NCI-H2196 treated with DMSO at 0.1 percent for 48 hours (cell line): Measurements from ENCODE around the gene ACOT4.
"Not testable (repeated sequence)": the region's sequence is repeated elsewhere in the genome, so short reads cannot be mapped to it uniquely, and the experiment has no call there.

ENCODE experiments used
- DNase-seq: peaks from one replicate; lab custom pipeline; 2025; ENCODE audit not compliant: unreplicated experiment; lab: John Stamatoyannopoulos, UW

Gene ACOT4

DNA sequence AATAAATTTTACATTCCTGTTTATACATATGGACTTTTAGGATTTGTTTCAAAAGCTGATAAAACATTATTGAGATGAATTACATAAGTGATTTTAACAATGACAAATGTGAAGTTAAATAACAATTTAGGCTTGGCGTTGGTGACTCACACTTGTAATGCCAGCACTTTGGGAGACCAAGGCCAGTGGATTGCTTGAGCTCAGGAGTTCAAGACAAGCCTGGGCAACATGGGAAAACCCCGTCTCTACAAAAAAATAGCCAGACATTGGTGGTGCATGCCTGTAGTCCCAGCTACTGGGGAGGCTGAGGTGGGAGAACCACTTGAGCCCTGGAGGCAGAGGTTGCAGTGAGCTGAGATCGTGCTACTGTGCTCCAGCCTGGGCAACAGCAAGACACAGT is 15.3 kb upstream of the ACOT4 start:
- DNase-seq, result no peak

DNA sequence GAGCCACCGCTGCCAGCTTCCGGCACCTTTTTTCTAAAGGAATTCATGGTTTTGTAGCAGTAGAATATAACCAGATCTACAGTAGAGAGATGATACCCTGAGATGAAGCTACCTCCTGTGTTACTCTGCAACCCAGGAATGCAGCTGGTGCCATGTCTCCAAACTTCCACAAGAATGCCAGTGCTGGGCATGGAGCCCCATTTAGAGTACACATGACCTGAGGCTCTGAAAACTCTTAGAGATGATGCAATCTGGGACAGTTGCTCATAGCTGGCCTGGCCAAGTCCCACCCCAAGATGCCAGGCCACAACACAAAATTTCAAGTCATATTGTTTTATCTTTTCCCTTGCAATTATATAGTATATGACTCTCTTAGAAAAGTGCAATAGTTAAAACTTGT is 14.5 kb upstream of the ACOT4 start:
- not testable (repeated sequence) for DNase-seq

DNA sequence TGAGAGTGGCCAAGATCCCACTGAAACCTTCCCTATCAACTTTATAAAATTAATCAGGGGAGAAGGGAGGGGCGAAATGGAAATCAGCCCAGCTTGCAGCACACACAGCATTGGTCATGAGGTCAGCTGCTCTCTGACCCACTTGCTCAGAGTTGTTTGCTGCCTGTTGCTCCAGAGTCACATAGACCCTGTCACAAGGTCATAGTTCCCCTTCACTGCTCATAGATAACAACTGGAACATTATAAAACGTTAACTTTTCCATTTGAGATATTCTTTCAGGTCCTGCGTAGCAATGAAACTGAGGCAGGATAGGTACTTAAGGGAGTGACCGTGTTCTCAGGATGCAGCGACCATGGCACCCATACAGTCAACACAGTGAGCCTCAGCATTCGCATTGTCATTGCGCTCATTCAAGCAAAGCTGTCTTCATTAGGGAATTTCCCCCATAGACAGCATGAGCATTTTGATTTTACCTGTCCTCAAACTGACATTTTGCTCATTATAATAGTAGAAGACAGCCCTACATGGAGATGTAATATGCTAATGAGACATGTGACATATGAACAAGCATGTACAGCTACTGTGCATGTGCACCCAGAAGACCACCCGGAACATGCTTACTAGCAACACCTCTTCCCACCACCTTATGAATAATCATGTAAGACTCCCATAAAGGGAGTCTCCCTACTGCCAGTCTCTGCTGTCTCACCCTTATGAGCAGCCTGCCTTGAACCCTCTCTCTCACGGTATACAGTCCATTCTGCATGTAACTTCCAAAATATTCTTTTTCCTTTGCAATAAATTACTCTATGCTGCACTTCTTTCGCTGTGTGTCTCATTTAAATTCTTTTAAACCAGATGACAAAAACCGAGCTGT is 9.3 kb upstream of the ACOT4 start:
- DNase-seq, result not testable (repeated sequence)

DNA sequence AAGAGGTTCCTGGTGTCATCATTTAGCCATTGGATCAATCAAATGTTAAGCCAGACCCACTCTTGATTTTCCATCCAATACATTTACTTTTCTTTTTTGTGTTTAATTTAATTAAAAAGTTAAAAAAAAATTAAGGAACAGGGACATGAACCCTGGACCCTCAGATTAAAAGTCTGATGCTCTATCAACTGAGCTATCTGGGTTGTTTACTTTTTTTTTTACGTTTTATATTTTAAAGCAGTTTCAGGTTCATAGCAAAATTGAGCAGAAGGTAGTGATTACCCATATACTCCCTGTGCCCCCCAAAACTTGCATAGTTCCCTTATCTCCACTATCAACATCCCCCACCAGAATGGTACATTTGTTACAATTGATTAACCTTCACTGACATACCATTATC is 3.0 kb upstream of the ACOT4 start:
- no peak for DNase-seq

DNA sequence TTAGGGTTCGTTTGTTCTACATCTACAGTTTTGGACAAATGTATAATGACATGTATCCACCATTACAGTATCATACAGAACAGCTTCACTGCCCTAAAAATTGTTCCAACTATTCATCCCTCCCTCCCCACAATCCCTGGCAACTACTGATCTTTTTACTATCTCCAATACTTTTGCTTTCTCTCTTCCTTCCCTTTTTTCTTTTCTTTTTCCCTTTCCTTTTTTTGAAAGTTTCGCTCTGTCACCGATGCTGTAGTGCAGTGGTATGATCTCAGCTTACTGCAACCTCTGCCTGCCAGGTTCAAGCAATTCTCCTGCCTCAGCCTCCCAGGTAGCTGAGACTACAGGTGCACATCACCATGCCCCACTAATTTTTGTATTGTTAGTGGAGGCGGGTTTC is 2.6 kb upstream of the ACOT4 start:
- no peak for DNase-seq

DNA sequence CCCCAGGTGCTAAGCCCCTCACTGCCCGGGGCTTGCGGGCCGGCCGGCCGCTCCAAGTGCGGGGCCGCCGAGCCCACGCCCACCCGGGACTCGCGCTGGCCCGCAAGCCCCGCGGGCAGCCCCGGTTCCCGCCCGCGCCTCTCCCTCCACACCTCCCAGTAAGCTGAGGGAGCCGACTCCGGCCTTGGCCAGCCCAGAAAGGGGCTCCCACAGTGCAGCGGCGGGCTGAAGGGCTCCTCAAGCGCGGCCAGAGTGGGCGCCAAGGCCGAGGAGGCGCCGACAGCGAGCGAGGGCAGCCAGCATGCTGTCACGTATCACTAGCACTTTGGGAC is 1.0 kb upstream of the ACOT4 start:
- DNase-seq, result not testable (repeated sequence)

DNA sequence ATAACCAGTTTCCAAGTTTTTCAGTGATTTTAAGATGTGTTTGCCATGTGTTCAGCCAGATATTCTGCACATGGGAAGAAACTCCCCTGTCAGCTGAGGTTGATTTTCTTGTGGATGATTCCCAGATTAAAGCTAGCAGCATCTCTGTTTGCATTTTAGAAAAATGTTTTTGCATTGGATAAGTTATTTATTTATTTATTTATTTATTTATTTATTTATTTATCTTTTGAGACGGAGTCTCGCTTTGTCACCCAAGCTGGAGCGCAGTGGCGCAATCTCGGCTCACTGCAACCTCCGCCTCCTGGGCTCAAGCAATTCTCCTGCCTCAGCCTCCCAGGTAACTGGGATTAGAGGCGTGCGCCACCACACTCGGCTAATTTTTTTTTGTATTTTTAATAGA is 2.8 kb downstream of the ACOT4 start:
- DNase-seq, result no peak

DNA sequence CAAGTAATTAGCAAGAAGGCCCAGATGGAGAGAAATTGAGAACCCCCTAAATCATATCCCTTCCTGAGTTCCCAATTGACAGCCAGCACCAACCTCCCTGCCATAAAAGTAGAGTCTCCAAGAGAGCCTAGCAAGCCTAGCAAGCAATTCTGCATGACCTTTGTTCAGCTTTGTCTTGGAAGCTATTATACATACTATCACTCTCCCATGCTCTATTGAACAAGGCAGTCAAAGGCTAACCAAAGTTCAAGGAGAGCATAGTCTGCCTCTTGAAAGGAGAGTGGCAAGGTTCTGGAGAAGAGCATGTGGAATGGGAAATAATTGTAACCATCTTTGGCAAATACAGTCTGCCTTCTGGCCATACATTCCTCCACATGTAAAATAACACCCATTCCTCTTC is 7.8 kb downstream of the ACOT4 start:
- DNase-seq, result no peak

DNA sequence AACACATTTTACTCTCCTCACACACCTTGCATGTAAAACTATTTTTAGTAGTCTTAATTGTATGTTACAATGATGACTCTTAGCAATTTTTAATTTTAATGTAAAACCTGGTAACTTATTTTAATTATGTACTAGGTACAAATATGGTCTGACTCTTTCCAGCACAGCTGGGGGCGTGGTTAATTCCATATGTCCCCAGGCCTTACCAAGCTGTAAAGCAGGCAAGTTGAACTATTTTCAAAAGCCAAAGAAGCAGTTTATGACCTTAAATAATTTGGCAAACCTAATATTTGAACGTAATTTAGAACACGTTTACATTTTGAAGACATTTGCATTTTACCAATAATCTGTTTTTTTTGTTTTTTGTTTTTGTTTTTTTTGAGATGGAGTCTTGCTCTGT is 11.3 kb downstream of the ACOT4 start:
- DNase-seq, result no peak

DNA sequence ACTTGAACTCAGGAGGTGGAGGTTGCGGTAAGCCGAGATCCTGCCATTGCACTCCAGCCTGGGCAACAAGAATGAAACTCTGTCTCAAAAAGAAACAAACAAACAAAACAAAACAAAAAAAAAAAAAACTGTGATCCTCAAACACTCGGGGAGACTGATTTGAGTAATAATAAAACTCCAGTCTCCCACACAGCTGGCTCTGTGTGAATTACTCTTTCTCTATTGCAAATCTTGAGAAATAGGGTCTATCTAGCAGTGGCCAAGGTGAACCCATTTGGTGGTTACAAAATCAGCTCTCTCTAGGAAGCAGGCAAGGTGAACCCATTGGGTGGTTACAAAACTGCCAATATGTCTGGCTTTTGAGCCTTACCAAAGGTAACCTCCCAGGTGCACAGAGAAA is 14.6 kb downstream of the ACOT4 start:
- DNase-seq, result no peak

DNA sequence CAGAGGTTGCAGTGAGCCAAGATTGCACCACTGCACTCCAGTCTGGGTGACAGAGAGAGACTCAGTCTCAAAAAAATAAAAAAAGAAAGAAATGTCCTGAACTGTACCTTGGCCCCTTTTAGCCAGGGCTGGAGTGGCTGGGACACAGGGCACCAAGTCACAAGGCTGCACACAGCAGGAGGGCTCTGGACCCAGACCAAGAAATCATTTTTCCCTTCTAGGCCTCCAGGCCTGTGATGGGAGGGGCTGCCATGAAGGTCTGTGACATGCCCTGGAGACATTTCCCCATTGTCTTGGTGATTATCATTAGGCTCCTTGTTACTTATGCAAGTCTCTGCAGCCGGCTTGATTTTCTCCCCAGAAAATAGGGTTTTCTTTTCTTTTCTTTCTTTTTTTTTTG is 15.6 kb downstream of the ACOT4 start:
- DNase-seq, result no peak

DNA sequence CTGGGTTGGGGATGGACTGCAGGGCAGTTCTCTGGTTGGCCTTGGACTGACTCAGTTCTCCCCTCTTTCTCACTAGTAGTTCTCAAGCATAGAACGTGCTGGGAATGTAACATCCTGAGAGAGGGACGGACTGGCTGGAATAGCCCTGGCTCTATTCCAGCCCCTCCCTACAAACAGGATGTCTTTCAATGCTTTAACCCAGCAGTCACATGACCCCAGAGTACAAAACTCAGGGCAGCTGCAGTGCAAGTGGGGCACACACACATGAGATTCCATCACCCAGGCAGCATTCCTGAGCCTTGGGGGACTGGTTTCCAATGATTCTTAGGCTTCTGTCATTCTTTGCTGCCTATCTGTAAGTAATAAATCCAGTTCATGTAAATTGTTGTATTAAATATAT is 19.0 kb downstream of the ACOT4 start:
- no peak for DNase-seq

DNA sequence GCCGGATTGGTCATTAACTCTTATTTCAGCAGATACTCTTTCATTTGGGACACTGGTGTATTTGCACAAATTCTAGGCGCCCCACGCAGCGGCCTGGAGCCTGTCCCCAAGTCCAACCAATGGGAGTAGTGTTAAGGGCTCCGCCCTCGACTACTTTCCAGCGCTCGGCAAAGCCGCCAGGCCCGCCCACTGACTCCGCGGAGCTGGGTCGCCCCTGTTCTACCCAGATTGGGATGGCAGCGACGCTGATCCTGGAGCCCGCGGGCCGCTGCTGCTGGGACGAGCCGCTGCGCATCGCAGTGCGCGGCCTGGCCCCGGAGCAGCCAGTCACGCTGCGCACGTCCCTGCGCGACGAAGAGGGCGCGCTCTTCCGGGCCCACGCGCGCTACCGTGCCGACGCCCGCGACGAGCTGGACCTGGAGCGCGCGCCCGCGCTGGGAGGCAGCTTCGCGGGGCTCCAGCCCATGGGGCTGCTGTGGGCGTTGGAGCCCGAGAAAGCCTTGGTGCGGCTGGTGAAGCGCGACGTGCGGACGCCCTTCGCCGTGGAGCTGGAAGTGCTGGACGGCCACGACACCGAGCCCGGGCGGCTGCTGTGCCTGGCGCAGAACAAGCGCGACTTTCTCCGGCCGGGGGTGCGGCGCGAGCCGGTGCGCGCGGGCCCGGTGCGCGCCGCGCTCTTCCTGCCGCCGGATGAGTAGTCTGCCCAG is 20.8 kb downstream of the ACOT4 start, which contains the start of gene ACOT6:
TSS of gene ACOT6 (plus strand) at position 179 of the 707 bp plus-strand sequence. CDS start at position 234, 55 bp downstream.
- DNase-seq, result no peak

DNA sequence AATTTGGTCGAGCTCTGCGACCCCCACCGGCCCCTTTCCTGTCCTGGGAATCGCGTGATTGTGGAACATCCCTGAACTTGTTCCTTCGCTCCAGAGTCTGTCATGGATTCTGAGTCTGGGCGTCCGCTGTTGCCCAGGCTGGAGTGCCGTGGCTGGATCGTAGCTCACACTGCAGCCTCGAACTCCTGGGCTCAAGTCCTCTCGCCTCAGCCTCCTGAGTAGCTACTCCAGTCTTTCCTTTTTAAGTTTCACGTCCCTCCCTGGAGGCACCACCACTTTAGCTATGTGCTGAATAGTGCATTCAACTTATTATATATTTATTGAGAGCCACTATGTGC is 21.3 kb downstream of the ACOT4 start:
- DNase-seq, result no peak

DNA sequence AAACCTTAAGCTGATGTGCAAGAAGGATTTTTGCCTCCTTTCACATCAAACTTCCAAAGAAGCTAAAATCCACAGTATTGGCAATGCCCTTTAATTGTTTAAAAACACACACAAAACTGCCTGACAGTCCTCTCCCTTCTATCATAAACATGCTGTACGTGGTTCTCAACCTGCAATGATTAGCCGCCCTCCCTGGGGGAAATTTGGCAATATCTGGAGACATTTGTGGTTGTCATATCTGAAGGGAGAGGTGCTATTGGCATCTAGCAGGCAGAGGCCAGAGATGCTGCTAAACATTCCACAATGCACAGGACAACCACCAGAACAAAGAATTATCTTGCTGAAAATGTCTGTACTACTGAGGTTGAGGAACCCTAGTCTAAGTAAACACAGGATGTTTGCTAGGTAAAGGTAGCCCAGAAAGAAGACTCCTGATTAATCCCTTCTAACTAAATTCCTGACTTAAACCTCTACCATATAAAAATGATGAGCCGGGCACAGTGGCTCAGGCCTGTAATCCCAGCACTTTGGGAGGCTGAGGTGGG is 21.8 kb downstream of the ACOT4 start:
- DNase-seq, result no peak

DNA sequence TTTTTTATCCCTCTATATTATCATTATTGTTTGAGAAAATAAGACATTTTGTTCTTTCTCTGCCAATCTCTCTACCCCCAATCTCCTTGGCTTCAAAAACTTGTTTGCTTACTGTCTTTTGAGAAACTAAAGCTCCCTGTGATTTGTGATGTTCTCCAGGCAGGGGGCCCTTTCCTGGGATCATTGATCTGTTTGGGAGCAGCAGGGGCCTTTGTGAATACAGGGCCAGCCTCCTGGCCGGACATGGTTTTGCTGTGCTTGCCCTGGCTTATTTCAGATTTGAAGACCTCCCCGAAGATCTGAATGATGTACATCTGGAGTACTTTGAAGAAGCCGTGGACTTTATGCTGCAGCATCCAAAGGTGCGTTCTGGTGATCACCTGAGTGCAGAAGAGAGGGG is 25.2 kb downstream of the ACOT4 start:
- no peak for DNase-seq

DNA sequence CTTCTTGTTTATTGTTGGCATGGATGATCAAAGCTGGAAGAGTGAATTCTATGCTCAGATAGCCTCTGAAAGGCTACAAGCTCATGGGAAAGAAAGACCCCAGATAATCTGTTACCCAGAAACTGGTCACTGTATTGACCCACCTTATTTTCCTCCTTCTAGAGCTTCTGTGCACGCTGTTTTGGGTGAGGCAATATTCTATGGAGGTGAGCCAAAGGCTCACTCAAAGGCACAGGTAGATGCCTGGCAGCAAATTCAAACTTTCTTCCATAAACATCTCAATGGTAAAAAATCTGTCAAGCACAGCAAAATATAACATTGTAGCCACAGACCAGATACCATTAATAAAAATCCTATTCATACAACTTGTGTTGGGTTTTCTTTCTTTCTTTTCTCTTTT is 27.9 kb downstream of the ACOT4 start:
- no peak for DNase-seq

DNA sequence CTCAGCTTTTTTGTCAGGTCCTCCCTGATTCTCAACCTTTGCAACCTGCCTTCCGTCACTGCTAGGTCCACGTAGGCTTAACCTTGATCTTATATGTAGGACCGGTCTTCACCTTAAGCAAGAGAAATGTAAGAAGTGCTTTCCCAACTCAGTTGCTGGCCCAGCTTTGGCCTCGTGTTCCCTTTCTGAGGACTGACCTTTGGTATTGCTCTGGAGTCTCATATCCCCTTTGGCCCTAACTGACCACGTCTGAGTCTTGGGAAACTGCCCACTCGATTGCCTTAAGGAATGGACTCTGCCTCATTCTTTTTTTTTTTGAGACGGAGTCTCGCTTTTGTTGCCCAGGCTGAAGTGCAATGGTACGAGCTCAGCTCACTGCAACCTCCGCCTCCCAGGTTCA is 28.6 kb downstream of the ACOT4 start:
- DNase-seq, result no peak

DNA sequence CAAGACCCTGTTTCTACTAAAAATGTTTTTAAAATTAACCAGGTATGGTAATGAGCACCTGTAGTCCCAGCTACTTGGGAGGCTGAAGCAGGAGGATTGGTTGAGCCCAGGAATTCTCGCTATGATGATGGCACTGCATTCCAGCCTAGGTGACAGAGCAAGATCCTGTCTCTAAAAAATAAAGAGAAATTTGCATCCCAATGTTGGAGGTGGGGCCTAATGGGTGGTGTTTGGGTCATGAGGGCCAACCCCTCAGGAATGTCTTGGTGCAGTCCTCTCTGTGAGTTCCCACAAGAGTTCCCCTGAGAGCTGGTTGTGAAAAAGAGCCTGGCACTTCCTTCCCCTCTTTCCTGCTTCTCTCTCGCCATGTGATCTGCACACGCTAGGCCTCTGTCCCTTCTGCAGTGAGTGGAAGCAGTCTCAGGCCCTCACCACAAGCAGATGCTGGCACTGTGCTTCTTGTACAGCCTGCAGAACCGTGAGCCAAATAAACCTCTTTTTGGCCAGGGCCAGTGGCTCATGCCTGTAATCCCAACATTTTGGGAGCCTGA is 31.9 kb downstream of the ACOT4 start:
- DNase-seq, result no peak

DNA sequence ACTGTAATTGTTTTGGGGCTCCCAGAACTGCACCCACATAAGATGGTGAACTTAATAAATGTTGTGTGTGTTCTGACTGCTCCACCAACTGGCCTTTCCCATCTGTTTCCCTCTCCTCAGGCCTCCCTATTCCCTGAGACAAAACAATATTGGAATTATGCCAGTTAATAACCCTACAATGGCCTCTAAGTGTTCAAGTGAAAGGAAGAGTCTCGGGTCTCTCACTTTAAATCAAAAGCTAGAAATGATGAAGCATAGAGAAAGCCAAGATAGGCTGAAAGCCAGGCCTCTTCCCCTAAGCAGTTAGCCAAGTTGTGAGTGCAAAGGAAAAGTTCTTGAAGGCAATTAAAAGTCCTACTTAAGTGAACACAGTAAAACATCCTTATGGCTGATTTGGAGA is 34.0 kb downstream of the ACOT4 start:
- no peak for DNase-seq

DNA sequence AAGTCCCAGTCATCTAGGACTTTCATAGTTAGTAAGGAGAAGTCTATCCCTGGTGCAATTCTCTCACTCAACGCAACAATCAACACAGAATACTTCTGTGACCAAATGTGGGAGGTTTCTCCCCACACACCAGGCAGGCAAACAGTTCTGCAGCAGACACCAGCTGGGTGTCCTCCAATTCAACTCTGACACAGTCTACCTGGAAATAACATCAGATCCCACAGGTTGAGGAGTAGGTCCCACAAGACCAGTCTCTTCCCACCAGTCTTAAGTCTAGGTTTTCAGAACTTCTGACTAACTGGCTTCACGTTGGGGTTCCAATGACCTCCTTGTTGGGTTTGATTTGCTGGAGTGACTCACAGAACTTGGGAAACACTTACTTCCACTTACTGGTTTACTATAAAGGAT is 35.5 kb downstream of the ACOT4 start:
- DNase-seq, result no peak
